ENCODE measurements around the gene PCOLCE2. TPM values are rescaled to one million over a fixed set of nuclear protein-coding genes. Genes with fewer than 3 reads are reported as not detected.

PCOLCE2 gene
- total RNA-seq, 1 donor from 2014 or later = 1.1 TPM

GRCh38 chr3:142852009-142852408, 36.9 kb downstream of the PCOLCE2 start:
- no peaks in the 10 kb centered on the region for H3K36me3 ChIP-seq (ENCODE audit: control insufficient read depth, insufficient read depth, low read length)
- H3K4me3 ChIP-seq (ENCODE audit: low read depth, low read length) = no peak overlapping the region
- TF ChIP-seq CTCF (IDR thresholded peaks at IDR 0.05; ENCODE audit: insufficient read depth, low read length, severe bottlenecking) = no peak
- FAIRE-seq (no peak), DNase-seq (ENCODE audit: low read depth) (no peak)
- H3K27me3 ChIP-seq (ENCODE audit: control insufficient read depth, insufficient read depth, low read length) = peaks cover 2% of the 10 kb centered on the region

GRCh38 chr3:142850395-142851023, 38.4 kb downstream of the PCOLCE2 start:
- Histone ChIP-seq H3K27me3 (ENCODE audit: control insufficient read depth, insufficient read depth, low read length) (peaks cover 2% of the 10 kb centered on the region), H3K4me3 (ENCODE audit: low read depth, low read length) (no peak overlapping the region), H3K36me3 (ENCODE audit: control insufficient read depth, insufficient read depth, low read length) (no peaks in the 10 kb centered on the region)
- DNase-seq (ENCODE audit: low read depth) = peak; percentile 93
- TF ChIP-seq CTCF (IDR thresholded peaks at IDR 0.05; ENCODE audit: insufficient read depth, low read length, severe bottlenecking) = no peak
- peak; percentile 28 for FAIRE-seq

- peaks cover 2% of the 10 kb centered on the region for H3K27me3 ChIP-seq (ENCODE audit: control insufficient read depth, insufficient read depth, low read length)
- peak; percentile 56 for DNase-seq (ENCODE audit: low read depth)
- H3K36me3 ChIP-seq (ENCODE audit: control insufficient read depth, insufficient read depth, low read length) = no peaks in the 10 kb centered on the region
- no peak for TF ChIP-seq CTCF (IDR thresholded peaks at IDR 0.05; ENCODE audit: insufficient read depth, low read length, severe bottlenecking)
- FAIRE-seq = no peak
- no peak overlapping the region for H3K4me3 ChIP-seq (ENCODE audit: low read depth, low read length)
Measured at GRCh38 chr3:142849148-142849547, 39.7 kb downstream of the PCOLCE2 start.

- H3K36me3 ChIP-seq (ENCODE audit: control insufficient read depth, insufficient read depth, low read length) = no peaks in the 10 kb centered on the region
- no peak for TF ChIP-seq CTCF (IDR thresholded peaks at IDR 0.05; ENCODE audit: insufficient read depth, low read length, severe bottlenecking)
- H3K27me3 ChIP-seq (ENCODE audit: control insufficient read depth, insufficient read depth, low read length) = no peaks in the 10 kb centered on the region
- no peak for FAIRE-seq
- DNase-seq (ENCODE audit: low read depth) = no peak
- no peak overlapping the region for H3K4me3 ChIP-seq (ENCODE audit: low read depth, low read length)
Measured at GRCh38 chr3:142846779-142847577, 41.9 kb downstream of the PCOLCE2 start.

- no peak overlapping the region for H3K4me3 ChIP-seq (ENCODE audit: low read depth, low read length)
- DNase-seq (ENCODE audit: low read depth) (peak; percentile 87), FAIRE-seq (no peak)
- TF ChIP-seq CTCF (IDR thresholded peaks at IDR 0.05; ENCODE audit: insufficient read depth, low read length, severe bottlenecking) = peak; percentile 48
- no peaks in the 10 kb centered on the region for H3K36me3 ChIP-seq (ENCODE audit: control insufficient read depth, insufficient read depth, low read length)
- no peaks in the 10 kb centered on the region for H3K27me3 ChIP-seq (ENCODE audit: control insufficient read depth, insufficient read depth, low read length)
Measured at GRCh38 chr3:142844339-142844977, 44.4 kb downstream of the PCOLCE2 start.

Measured in bronchial epithelial cell (primary cell).